ENCODE measurements around the gene ITIH1.
A peak's percentile ranks its signal among the peaks of the same experiment; 100 is the strongest.

Gene ITIH1

GRCh38 chr3:52827441-52827840 is 50.0 kb downstream of the ITIH1 start:
- no peak for DNase-seq
- TF ChIP-seq CTCF (IDR thresholded peaks at IDR 0.05; ENCODE audit: low read depth, low read length) = no peak
- no peak overlapping the region for H3K27ac ChIP-seq
- no peaks in the 10 kb centered on the region for H3K36me3 ChIP-seq
- no peaks in the 10 kb centered on the region for H3K9me3 ChIP-seq (ENCODE audit: severe bottlenecking)
- no peaks in the 10 kb centered on the region for H3K27me3 ChIP-seq (ENCODE audit: insufficient read depth, low read depth, severe bottlenecking)
- H3K4me3 ChIP-seq (ENCODE audit: low read depth, low read length) = no peak overlapping the region

GRCh38 chr3:52827866-52828376 is 50.5 kb downstream of the ITIH1 start:
- no peak overlapping the region for H3K4me3 ChIP-seq (ENCODE audit: low read depth, low read length)
- peak; percentile 18; the same call in 1 of the 2 replicates for TF ChIP-seq CTCF (IDR thresholded peaks at IDR 0.05; ENCODE audit: low read depth, low read length)
- H3K9me3 ChIP-seq (ENCODE audit: severe bottlenecking) = no peaks in the 10 kb centered on the region
- DNase-seq = no peak
- no peaks in the 10 kb centered on the region for H3K36me3 ChIP-seq
- H3K27ac ChIP-seq = no peak overlapping the region
- H3K27me3 ChIP-seq (ENCODE audit: insufficient read depth, low read depth, severe bottlenecking) = no peaks in the 10 kb centered on the region

GRCh38 chr3:52829482-52829881 is 52.1 kb downstream of the ITIH1 start:
- H3K4me3 ChIP-seq (ENCODE audit: low read depth, low read length) = no peak overlapping the region
- TF ChIP-seq CTCF (IDR thresholded peaks at IDR 0.05; ENCODE audit: low read depth, low read length) = no peak
- no peak for DNase-seq
- H3K9me3 ChIP-seq (ENCODE audit: severe bottlenecking) = no peaks in the 10 kb centered on the region
- no peak overlapping the region for H3K27ac ChIP-seq
- no peaks in the 10 kb centered on the region for H3K27me3 ChIP-seq (ENCODE audit: insufficient read depth, low read depth, severe bottlenecking)
- no peaks in the 10 kb centered on the region for H3K36me3 ChIP-seq

GRCh38 chr3:52829906-52830463 is 52.6 kb downstream of the ITIH1 start:
- H3K36me3 ChIP-seq = no peaks in the 10 kb centered on the region
- no peaks in the 10 kb centered on the region for H3K9me3 ChIP-seq (ENCODE audit: severe bottlenecking)
- no peaks in the 10 kb centered on the region for H3K27me3 ChIP-seq (ENCODE audit: insufficient read depth, low read depth, severe bottlenecking)
- TF ChIP-seq CTCF (IDR thresholded peaks at IDR 0.05; ENCODE audit: low read depth, low read length) = no peak
- H3K27ac ChIP-seq = no peak overlapping the region
- no peak overlapping the region for H3K4me3 ChIP-seq (ENCODE audit: low read depth, low read length)
- no peak for DNase-seq

GRCh38 chr3:52830535-52831258 is 53.3 kb downstream of the ITIH1 start, which contains the start of gene ITIH4:
Gene ITIH4, minus strand, starts transcription at chr3:52830672. Its CDS starts 30 bp downstream, at chr3:52830642.
- Histone ChIP-seq H3K27ac (no peak within 1 kb of the TSS), H3K4me3 (ENCODE audit: low read depth, low read length) (no peak within 1 kb of the TSS), H3K9me3 (ENCODE audit: severe bottlenecking) (no peaks in the 10 kb centered on the region), H3K27me3 (ENCODE audit: insufficient read depth, low read depth, severe bottlenecking) (no peaks in the 10 kb centered on the region), H3K36me3 (no peaks in the 10 kb centered on the region)
- DNase-seq = no peak
- no peak for TF ChIP-seq CTCF (IDR thresholded peaks at IDR 0.05; ENCODE audit: low read depth, low read length)
